Hepatic stellate cell (primary cell): Measurements from ENCODE around the gene GOLGA8K.
"Not testable (repeated sequence)": the region's sequence is repeated elsewhere in the genome, so short reads cannot be mapped to it uniquely, and the experiment has no call there.

Source experiments
- DNase-seq: peaks from one replicate; pipeline ENCODE4 v3.0.0; 2011; ENCODE audit warnings: low spot score

The GOLGA8K gene

DNA sequence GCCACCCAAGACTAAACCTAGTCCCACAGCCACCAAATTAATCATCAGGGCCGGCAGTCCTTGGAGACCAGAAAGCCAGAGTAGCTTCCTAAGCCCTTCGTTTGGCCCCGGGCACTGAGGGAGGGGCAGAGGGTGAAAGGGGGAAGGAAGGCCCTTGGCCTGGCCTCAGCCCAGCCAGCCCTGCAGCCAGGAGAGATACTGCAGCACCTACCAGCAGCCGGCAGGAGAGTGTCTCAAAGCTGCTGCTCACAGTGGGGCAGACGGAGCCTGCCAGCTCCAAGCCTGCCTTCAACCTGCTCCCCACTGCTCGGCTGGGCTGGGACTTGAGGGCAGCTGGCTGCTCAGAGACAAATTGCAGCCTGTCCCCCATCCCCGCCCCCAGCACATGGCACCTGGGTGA is 50.3 kb downstream of the GOLGA8K start:
- not testable (repeated sequence) for DNase-seq

DNA sequence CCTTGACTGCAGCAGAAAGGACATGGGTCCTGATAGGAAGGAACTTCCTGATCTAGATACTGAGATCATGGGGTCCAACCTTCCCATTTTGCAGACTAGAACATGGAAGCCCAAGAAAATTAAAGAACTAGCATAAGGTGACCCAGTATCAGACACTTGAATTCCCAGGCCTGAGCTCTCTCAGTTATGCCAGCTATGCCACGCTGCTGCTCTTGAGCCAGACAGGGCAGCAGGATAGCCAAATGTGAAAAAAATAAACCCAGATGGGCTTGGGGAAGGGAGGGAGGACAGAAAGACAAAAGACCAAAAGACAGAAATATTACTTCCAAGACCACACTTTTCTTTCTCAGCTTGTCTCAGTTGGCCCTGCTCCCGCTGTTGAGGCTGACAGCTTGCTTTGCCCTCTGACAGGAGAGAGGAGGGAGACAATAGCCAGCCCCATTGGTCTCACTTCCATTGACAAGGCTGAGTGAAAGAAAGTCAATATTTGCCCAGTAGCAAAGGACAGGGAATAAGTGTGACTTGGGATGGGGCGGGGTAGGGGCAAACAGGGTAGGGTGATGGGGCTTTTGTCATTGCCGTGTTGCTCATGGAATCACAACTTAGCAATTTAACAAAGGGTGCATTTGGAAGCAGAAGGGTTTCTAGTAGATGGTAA is 52.4 kb downstream of the GOLGA8K start:
- DNase-seq: not testable (repeated sequence)

DNA sequence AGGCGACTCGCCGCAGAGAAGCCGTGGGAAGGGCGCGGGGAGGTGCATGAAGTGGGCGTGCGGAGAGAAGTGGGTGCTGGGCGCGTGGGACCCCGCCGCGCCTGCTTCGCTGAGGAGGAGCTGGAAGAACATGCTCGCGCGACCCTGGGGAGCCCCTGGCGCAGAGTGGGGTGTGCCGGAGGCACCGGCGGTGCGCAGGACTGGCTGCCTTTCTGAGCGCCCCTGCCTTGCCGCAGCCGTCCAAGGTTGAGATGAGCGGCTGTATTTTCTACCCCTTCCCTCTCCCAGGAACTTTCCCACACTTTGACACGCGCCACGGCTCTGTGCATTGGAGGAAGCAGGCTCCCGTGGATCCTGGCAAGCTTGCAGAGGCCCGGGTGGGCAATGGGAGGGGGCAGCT is 56.1 kb downstream of the GOLGA8K start:
- not testable (repeated sequence) for DNase-seq

DNA sequence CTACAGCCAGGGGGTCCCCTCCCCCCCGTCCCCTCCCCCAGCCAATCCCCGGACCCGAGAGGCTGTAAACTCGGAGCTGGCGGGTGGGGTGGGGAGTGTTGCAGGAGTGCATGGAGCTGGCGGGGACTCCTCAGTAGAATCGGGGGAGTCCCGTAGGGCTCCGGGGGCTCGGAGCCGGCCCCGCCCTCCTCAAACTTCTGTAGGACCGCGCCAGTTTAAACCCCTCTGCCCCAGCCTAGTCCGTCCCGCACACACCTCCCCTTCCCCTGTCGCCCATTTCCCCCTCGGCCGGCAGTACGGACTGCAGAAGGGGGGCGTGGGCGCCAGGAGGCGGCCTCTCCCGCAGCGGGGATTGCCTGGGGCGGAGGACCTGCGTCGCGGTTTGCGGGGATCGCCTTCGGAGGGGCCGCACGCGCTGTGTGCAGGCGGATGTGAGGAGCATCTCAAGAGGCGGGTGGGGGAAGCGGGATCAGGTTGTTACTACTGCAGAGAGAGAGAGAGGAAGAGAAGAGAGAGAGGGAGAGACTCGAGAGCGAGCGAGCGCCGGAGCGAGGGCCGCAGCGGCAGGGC is 57.0 kb downstream of the GOLGA8K start:
- not testable (repeated sequence) for DNase-seq

DNA sequence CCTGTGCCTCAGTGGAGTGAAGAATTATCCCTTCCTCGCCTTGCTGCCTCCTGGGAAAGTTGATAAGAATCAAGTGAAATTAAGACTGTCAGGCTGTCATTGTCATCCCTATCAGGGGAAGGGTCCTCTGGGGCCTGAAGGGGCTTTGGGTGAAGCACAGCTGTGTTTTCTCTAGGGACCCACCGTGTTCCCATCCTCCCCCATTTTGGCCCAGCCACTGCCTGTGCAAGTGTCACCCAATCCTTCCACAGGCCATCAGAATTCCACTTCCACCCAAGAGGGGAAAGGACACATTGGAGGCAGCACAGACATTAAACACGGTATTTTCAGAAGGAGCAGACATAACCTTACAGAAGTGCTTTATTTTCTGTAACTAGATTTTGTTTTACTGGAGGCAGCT is 59.2 kb downstream of the GOLGA8K start:
- not testable (repeated sequence) for DNase-seq
